NCI-H748 (cell line): ENCODE data around the gene CPLX1.

Source experiments
- DNase-seq: peaks from one replicate; lab custom pipeline; 2025; ENCODE audit not compliant: unreplicated experiment; lab: John Stamatoyannopoulos, UW

The CPLX1 gene

DNA sequence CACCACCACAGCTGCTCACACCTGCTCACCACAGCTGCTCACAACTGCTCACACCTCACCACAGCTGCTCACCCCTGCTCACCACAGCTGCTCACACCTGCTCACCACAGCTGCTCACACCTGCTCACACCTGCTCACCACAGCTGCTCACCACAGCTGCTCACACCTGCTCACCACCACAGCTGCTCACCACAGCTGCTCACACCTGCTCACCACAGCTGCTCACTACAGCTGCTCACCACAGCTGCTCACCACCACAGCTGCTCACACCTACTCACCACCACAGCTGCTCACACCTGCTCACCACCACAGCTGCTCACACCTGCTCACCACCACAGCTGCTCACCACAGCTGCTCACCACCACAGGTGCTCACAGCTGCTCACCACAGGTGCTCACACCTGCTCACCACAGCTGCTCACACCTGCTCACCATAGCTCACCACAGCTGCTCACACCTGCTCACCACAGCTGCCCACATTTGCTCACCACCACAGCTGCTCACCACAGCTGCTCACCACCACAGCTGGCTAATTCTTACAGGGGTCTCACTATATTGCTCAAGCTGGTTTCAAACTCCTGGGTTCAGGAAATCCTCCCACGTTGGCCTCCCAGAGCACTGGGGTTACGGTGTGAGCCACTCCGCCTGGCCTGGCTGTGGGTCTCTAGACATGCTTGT is 30.4 kb upstream of the CPLX1 start:
- no peak for DNase-seq

GRCh38 chr4:855880-856224 is 29.9 kb upstream of the CPLX1 start:
- no peak for DNase-seq

GRCh38 chr4:854356-854755 is 28.4 kb upstream of the CPLX1 start:
- no peak for DNase-seq

- no peak for DNase-seq
Observed at GRCh38 chr4:853416-853781, 27.5 kb upstream of the CPLX1 start.

- no peak for DNase-seq
Observed at GRCh38 chr4:851701-852430, 25.9 kb upstream of the CPLX1 start.

DNA sequence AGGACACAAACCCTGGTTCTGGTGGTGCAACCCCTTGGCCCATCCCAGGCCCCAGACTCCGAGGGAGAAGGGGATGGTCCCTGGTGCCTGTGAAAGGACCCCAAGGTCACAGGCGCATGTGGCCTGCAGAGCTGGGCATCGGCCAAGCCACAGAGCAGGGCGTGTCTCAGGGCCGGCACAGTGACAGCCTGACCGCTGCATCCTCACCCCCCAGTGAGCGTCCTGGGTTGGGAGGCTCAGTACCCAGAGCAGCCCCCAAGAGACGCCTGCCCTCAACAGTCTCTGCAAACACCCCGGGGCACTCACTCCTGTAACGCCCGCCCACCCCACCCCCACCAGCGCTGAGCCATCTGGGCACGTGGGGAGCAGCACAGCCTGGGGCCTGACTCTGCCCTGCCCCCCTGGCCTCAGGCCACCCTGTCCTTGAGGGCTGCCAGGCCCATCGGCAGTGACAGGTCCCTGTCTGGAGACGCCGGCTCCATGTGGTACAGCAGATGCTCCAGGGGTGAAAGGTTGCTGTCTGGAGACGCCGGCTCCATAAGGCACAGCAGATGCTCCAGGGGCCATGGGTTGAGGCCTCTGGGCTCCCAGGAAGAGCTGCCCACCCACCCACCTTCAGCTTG is 24.5 kb upstream of the CPLX1 start:
- DNase-seq, result no peak

GRCh38 chr4:849478-850175 is 23.7 kb upstream of the CPLX1 start:
- no peak for DNase-seq

GRCh38 chr4:848803-849477 is 23.0 kb upstream of the CPLX1 start:
- DNase-seq, result no peak

GRCh38 chr4:848307-848691 is 22.4 kb upstream of the CPLX1 start:
- no peak for DNase-seq

GRCh38 chr4:845836-846251 is 19.9 kb upstream of the CPLX1 start:
- DNase-seq, result no peak

- no peak for DNase-seq
Observed at GRCh38 chr4:845233-845835, 19.4 kb upstream of the CPLX1 start.

GRCh38 chr4:844752-845232 is 18.9 kb upstream of the CPLX1 start:
- no peak for DNase-seq

GRCh38 chr4:839675-840443 is 13.9 kb upstream of the CPLX1 start:
- DNase-seq, result no peak

DNA sequence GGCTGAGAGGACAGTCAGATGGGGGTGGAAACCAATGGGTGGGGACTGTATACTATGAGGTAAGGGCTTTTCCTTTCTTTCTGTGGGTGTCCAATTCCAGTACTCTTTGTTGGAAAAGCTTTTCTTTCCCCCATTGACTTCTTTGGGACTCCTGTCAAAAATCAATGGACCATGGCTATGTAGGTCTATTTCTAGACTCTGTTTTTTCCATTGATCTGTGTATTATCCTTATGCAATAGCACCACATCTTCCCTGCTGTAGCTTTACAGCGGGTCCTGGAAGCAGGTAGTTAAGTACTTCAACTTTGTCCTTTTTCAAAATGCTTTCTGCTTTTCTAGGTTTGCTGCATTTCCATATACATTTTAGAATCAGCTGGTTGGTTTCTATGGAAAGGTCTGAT is 11.8 kb upstream of the CPLX1 start:
- DNase-seq, result no peak

DNA sequence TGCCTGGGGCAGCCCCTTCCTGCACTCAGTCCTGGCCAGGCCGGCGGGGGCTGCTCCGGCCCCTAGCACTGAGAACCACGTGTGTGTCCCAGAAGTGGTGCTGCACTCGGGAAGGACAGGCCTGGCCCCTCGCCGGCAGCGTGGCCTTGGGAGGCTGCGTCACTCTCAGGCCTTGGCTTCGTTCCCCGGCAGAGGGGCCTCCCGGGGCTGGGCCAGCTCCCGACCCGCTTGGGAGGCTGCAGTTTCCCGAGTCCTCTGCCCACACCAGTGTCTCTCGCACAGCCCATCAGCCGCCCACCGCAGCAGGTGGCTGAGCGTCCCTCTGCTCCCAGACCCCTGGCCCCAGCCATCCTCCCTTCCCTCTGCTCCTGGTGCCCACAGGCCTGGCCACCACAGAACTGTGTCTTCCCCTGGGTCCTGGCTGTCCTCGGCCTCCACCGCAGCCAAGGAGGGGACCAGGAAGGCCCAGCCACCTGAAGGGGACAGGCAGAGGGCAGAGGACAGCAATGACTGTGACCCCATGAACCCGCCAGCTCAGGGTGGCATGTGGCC is 10.9 kb upstream of the CPLX1 start:
- no peak for DNase-seq

DNA sequence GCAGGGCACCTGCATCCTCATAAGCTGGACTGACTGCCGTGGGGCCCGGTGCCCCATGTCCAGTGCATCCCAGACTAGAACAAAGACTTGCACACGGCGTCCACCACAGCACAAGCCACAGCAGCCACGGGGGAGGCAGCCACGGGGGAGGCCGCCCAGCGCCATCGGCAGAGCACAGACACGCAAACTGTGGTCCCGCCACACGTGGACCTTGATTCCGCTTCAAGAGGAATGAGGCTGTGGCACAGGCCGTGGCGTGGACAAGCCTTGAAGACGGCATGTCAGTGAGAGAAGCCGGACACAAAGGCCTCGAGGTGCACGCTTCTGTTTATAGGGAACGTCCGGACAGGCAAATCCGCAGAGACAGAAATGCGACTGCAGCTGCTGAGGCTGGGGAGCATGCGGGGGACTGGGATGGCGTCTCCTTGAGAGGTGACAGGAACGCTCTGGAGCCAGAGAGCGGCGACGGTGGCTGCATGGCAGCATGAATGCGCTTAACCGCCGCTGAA is 10.1 kb upstream of the CPLX1 start:
- DNase-seq, result no peak

- DNase-seq, result peak; percentile 2
Observed at GRCh38 chr4:835148-836002, 9.4 kb upstream of the CPLX1 start.

DNA sequence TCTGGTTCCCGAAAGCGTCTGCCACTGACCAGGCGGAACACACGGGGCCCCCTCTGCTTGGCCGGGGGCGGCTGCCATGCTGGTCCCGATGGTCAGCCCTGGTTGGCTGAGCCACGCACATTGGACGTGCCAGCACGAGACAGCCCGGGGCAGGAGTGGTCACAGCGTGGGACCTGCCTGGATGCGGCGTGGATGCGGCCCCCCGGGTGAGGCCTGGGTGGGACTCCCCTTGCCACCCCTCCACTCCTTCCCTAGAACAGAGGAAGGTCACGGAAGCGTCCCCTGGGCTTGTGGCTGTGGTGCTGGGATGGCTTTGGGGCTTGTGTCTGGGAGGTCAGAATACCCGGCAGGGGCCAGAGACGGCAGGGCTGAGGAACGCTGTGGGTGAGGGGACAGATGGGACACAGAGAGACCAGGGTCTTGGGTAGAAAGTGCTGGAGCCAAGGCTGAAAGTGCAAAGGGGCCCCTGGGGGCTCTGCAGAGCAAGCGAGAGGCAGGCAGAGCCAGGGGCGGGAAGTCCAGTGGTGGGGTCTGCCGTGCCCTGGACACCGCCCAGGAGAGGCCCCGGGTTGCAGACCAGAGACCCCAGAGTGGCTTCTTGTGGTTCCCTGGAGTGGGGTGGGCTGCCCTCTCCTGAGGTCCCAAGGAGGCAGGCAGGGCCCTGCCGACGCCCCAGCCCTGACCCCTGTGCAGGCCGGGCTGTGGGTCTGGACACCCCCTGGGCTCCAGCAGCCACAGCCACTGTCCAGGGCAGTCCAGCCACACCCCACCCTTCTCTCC is 8.6 kb upstream of the CPLX1 start:
- no peak for DNase-seq
